Upper lobe of right lung (tissue), 1 donor: ENCODE results near the gene TERT. TPM values are rescaled to one million over a fixed set of nuclear protein-coding genes. Genes with fewer than 3 reads are reported as not detected.
"Not testable (repeated sequence)": the region's sequence is repeated elsewhere in the genome, so short reads cannot be mapped to it uniquely, and the experiment has no call there.

Experiments used
- ATAC-seq: fragments of 200-7000 bp; cut with Tn5 transposase; one replicate; pipeline ENCODE4 v1.9.1; 2020; ENCODE audit warnings: mild to moderate bottlenecking, moderate library complexity
- DNase-seq: peaks from one replicate; pipeline ENCODE4 v3.0.0-alpha.2; 2020
- H3K27ac ChIP-seq: fragments of 200-600 bp; one replicate; pipeline ENCODE4 v1.8.0; 2022
- H3K27me3 ChIP-seq: fragments of 200-600 bp; one replicate; pipeline ENCODE4 v1.8.0; 2022; ENCODE audit warnings: mild to moderate bottlenecking
- H3K36me3 ChIP-seq: fragments of 200-600 bp; one replicate; pipeline ENCODE4 v1.8.0; 2022
- H3K4me1 ChIP-seq: fragments of 200-600 bp; one replicate; pipeline ENCODE4 v1.8.0; 2022
- H3K4me3 ChIP-seq: fragments of 200-600 bp; one replicate; pipeline ENCODE4 v1.8.0; 2022; ENCODE audit warnings: mild to moderate bottlenecking
- H3K9me3 ChIP-seq: fragments of 200-600 bp; one replicate; pipeline ENCODE4 v1.8.0; 2022
- CTCF ChIP-seq: fragments of 200-600 bp; IDR thresholded peaks from one replicate; pipeline ENCODE4 v1.8.0; 2022; ENCODE audit warnings: antibody characterized with exemption
- intact Hi-C: fragments of 100-400 bp; cut with DNase I; formaldehyde crosslinking; loops from one replicate; pipeline ENCODE4 v1.11.0; 2022
- total RNA-seq: library from RNA; stranded (reverse); fragmentation: NEBNext Ultra II Directional; extraction: Animal tissue kit (Norgen Biotek cat#: 25700); gene quantifications from one replicate; pipeline ENCODE4 v1.2.1, GENCODE V29; 2021
- donor health status: DM: no; HTN: yes; CAD: no; lungs with severe emphysema.

TERT gene
- total RNA-seq, 1 donor from 2014 or later = not detected

GRCh38 chr5:1332461-1333001 is 37.7 kb upstream of the TERT start:
- H3K4me3 ChIP-seq = no peak overlapping the region
- peaks cover 23% of the 10 kb centered on the region for H3K4me1 ChIP-seq
- peaks cover 75% of the 10 kb centered on the region for H3K36me3 ChIP-seq
- intact Hi-C loops = no loop called here
- no peak overlapping the region for H3K27ac ChIP-seq
- DNase-seq (no peak), ATAC-seq (peak; percentile 42)
- no peaks in the 10 kb centered on the region for H3K27me3 ChIP-seq
- TF ChIP-seq CTCF = no peak
- H3K9me3 ChIP-seq = no peaks in the 10 kb centered on the region

DNA sequence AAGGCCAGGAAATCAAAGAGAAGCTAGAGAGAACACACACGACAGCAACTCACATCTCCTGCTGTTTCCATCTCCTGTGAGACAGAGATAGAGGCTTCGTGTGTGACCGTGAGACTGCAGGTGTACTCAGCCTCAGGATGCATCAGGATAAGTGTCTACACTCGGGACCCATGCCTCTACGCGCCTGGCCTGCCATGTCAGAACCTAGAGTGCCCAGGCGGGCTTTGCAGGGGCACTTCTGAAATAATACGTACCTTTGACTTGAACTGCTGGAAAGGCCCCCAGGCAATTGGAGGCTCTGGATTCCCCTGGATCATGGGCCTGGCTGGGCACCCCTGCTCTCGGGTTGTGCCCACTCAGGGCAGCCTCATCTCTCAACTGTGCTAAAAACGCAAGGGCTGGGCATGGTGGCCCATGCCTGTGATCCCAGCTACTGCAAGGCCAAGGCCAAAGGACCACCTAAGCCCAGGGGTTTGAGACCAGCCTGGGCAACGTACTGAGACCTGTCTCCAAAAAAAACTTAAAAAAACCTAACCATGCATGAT is 37.1 kb upstream of the TERT start:
- peaks cover 23% of the 10 kb centered on the region for H3K4me1 ChIP-seq
- no peak for TF ChIP-seq CTCF
- no peak overlapping the region for H3K27ac ChIP-seq
- H3K9me3 ChIP-seq = no peaks in the 10 kb centered on the region
- no peaks in the 10 kb centered on the region for H3K27me3 ChIP-seq
- peaks cover 69% of the 10 kb centered on the region for H3K36me3 ChIP-seq
- ATAC-seq = no peak
- DNase-seq = no peak
- H3K4me3 ChIP-seq = no peak overlapping the region
- intact Hi-C loops = no loop called here

DNA sequence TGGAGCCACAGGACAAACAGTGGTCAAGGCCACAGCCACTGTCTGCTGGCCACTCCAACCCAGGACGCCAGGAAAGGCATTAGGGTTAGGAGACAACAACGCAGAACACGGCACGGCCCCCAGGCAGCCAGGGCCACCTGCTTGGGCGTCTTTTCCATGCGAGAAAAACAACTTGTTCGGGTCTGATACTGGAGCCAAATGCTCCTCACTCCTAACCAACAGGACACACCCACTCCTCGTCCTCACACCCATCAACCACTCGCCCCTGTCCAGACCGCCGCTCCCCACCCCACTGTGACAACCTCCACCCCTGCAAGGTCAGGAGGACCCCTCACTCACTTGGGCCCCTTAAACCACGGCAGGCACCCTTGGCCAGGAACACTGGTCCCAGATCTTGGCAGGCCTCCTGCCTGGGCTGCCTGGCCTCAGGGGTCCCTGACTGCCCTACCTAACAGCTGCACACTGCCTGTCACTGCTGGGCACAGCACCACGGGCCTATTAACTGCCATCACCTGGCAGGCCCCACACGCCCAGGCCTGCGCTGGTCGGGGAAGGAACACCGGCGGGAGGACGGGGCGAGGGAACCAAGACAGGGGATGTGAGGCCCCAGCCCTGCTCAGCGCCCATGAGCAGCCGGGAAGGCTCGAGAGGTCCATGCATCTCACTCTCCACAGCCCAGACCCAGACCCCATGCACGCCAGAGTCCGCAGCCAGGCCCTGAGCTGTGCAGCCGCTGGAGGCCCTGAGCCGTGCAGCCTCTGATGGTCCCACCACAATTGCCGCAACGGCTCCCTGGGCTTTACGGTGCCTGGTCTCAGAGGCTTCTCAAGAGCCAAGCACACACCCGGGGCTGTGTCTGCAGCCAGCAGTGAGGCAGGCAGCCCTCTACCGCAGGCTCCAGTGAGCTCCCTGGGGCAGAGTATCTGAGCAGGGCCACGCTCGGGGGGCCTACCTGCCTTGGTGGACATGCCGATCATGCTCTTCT is 36.3 kb upstream of the TERT start:
- Histone ChIP-seq H3K9me3 (no peaks in the 10 kb centered on the region), H3K27ac (peak overlapping the region; percentile 12), H3K27me3 (no peaks in the 10 kb centered on the region), H3K4me3 (no peak overlapping the region), H3K4me1 (peaks cover 23% of the 10 kb centered on the region), H3K36me3 (peaks cover 61% of the 10 kb centered on the region)
- no peak for TF ChIP-seq CTCF
- ATAC-seq = peak; percentile 13
- no peak for DNase-seq
- intact Hi-C loops = no loop called here

DNA sequence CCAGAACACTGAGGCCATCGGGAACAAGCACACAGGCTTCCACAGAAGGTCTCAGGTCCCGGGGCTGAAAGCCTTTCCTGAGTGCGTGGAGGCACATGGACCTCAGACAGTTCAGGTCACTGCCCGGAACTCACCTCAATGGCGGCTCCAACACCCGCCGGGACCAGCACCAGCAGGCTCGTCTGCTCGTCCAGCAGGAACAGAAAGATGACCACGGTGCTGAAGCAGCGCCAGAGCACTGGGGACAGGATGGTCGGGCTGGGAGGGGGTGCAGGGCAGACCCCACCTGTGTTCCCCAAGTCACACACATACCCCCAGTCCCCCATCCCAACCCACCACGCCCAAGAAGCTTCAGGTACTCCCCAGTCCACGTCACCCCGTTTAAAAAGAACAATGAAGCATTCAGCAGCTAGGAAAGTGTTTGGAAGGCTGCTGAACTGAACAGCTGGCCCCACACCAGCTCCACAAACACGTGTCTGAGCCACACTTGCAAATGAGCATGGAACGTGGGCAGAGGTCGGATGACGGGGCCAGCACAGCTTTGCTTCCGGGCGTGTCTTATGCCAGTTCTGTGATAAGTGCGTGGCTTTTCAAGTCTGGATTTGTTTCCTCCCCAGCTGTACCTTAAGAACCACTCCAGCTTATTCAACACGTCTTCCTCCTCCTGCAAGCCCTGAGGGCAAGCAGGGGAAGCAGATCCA is 35.4 kb upstream of the TERT start:
- no peaks in the 10 kb centered on the region for H3K9me3 ChIP-seq
- intact Hi-C loops = no loop called here
- TF ChIP-seq CTCF = no peak
- H3K4me3 ChIP-seq = no peak overlapping the region
- H3K4me1 ChIP-seq = peaks cover 23% of the 10 kb centered on the region
- H3K36me3 ChIP-seq = peaks cover 60% of the 10 kb centered on the region
- peak; percentile 90 for ATAC-seq
- peak overlapping the region; percentile 12 for H3K27ac ChIP-seq
- DNase-seq = peak; percentile 86
- H3K27me3 ChIP-seq = no peaks in the 10 kb centered on the region

DNA sequence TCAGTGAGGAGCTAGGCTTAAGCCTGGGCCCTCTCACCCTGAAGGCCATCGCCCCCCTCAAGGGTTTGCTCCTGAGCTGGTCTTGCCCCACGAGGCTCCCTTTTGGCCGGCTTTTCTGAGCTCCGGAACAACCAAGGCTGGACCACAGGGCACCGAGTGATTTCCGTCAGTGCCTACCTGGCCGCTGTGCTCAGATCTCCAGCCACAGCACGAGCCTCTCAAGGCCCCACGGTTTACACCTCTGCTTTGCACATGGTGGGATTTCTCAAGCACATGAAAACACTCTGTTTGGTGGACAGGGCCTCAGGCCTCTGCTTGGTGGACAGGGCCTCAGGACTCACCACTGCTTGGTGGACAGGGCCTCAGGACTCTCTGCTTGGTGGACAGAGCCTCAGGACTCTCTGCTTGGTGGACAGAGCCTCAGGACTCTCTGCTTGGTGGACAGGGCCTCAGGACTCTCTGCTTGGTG is 34.3 kb upstream of the TERT start:
- Histone ChIP-seq H3K27ac (no peak overlapping the region), H3K9me3 (no peaks in the 10 kb centered on the region), H3K4me1 (peaks cover 23% of the 10 kb centered on the region), H3K36me3 (peaks cover 60% of the 10 kb centered on the region), H3K27me3 (no peaks in the 10 kb centered on the region), H3K4me3 (no peak overlapping the region)
- intact Hi-C loops = no loop called here
- ATAC-seq = no peak
- DNase-seq = peak; percentile 60
- no peak for TF ChIP-seq CTCF

- H3K27ac ChIP-seq, H3K9me3 ChIP-seq, intact Hi-C loops, ATAC-seq, H3K4me3 ChIP-seq, DNase-seq, H3K27me3 ChIP-seq: not testable (repeated sequence)
- Histone ChIP-seq H3K36me3 (peaks cover 60% of the 10 kb centered on the region), H3K4me1 (peaks cover 23% of the 10 kb centered on the region)
Measured at GRCh38 chr5:1328237-1329110, 33.6 kb upstream of the TERT start.

GRCh38 chr5:1326901-1327756 is 32.3 kb upstream of the TERT start:
- ATAC-seq, DNase-seq, intact Hi-C loops, H3K27me3 ChIP-seq, H3K4me3 ChIP-seq, H3K9me3 ChIP-seq, H3K27ac ChIP-seq: not testable (repeated sequence)
- Histone ChIP-seq H3K4me1 (peaks cover 18% of the 10 kb centered on the region), H3K36me3 (peaks cover 63% of the 10 kb centered on the region)
